ENCODE measurements around the gene ELAPOR1. TPM values are rescaled to one million over a fixed set of nuclear protein-coding genes. Genes with fewer than 3 reads are reported as not detected.

Gene ELAPOR1
- polyA plus RNA-seq, 1 donor from 2014 or later: 16.8 TPM

- no peaks in the 10 kb centered on the region for H4K20me1 ChIP-seq (ENCODE audit: insufficient read depth)
- peak overlapping the region; percentile 59 for H3K27ac ChIP-seq (ENCODE audit: low read length)
- peak overlapping the region; percentile 28 for H3K4me3 ChIP-seq (ENCODE audit: low read length)
- H3F3A ChIP-seq (ENCODE audit: insufficient read depth, low read length, poor library complexity, severe bottlenecking): no peaks in the 10 kb centered on the region
- H3K4me2 ChIP-seq (ENCODE audit: low read length): no peak overlapping the region
- TF ChIP-seq SMC3 (conservative IDR thresholded peaks at IDR 0.05; ENCODE audit: poor library complexity): no peak
- no peaks in the 10 kb centered on the region for H3K9me3 ChIP-seq (ENCODE audit: low read length)
- H3K27me3 ChIP-seq (ENCODE audit: insufficient read depth, low read depth, low read length): no peaks in the 10 kb centered on the region
- no peak overlapping the region for H2AFZ ChIP-seq (ENCODE audit: low read depth, low read length)
- no peaks in the 10 kb centered on the region for H3K9me2 ChIP-seq (ENCODE audit: insufficient read depth, low read length)
- no peaks in the 10 kb centered on the region for H3K79me2 ChIP-seq (replicated peaks; ENCODE audit: insufficient read depth, low read length)
- H3K9ac ChIP-seq (ENCODE audit: low read length): no peak overlapping the region
- no peaks in the 10 kb centered on the region for H3K36me3 ChIP-seq (ENCODE audit: insufficient read depth, low read length)
These were observed 20.5 kb downstream of the ELAPOR1 start for GRCh38 chr1:109134423-109134822.

- no peak overlapping the region for H2AFZ ChIP-seq (ENCODE audit: low read depth, low read length)
- no peaks in the 10 kb centered on the region for H3K27me3 ChIP-seq (ENCODE audit: insufficient read depth, low read depth, low read length)
- H3K36me3 ChIP-seq (ENCODE audit: insufficient read depth, low read length): no peaks in the 10 kb centered on the region
- H3K9ac ChIP-seq (ENCODE audit: low read length): no peak overlapping the region
- H3K4me2 ChIP-seq (ENCODE audit: low read length): no peak overlapping the region
- no peaks in the 10 kb centered on the region for H3F3A ChIP-seq (ENCODE audit: insufficient read depth, low read length, poor library complexity, severe bottlenecking)
- no peak for TF ChIP-seq RAD21 (conservative IDR thresholded peaks at IDR 0.05)
- no peak for TF ChIP-seq REST (IDR thresholded peaks at IDR 0.05; ENCODE audit: borderline replicate concordance)
- TF ChIP-seq TAF1 (IDR thresholded peaks at IDR 0.05; ENCODE audit: low read depth): no peak
- TF ChIP-seq SMC3 (conservative IDR thresholded peaks at IDR 0.05; ENCODE audit: poor library complexity): no peak
- TF ChIP-seq EP300 (conservative IDR thresholded peaks at IDR 0.05; ENCODE audit: poor library complexity, severe bottlenecking): no peak
- no peak for TF ChIP-seq MXI1 (conservative IDR thresholded peaks at IDR 0.05; ENCODE audit: poor library complexity, severe bottlenecking)
- TF ChIP-seq EZH2 (IDR thresholded peaks at IDR 0.05; ENCODE audit: borderline replicate concordance, insufficient read depth, low read length, poor library complexity, severe bottlenecking): no peak
- TF ChIP-seq CTCF (IDR thresholded peaks at IDR 0.05; ENCODE audit: poor library complexity, severe bottlenecking): no peak
- no peak for TF ChIP-seq POLR2AphosphoS5 (IDR thresholded peaks at IDR 0.05)
- H4K20me1 ChIP-seq (ENCODE audit: insufficient read depth): no peaks in the 10 kb centered on the region
- H3K27ac ChIP-seq (ENCODE audit: low read length): no peak overlapping the region
- no peaks in the 10 kb centered on the region for H3K79me2 ChIP-seq (replicated peaks; ENCODE audit: insufficient read depth, low read length)
- no peak overlapping the region for H3K4me3 ChIP-seq (ENCODE audit: low read length)
- no peaks in the 10 kb centered on the region for H3K9me2 ChIP-seq (ENCODE audit: insufficient read depth, low read length)
- no peaks in the 10 kb centered on the region for H3K9me3 ChIP-seq (ENCODE audit: low read length)
These were observed 22.0 kb downstream of the ELAPOR1 start for GRCh38 chr1:109135940-109136339.

- no peak for TF ChIP-seq CTCF (IDR thresholded peaks at IDR 0.05; ENCODE audit: poor library complexity, severe bottlenecking)
- no peak for TF ChIP-seq MXI1 (conservative IDR thresholded peaks at IDR 0.05; ENCODE audit: poor library complexity, severe bottlenecking)
- TF ChIP-seq EP300 (conservative IDR thresholded peaks at IDR 0.05; ENCODE audit: poor library complexity, severe bottlenecking): no peak
- no peak for TF ChIP-seq SMC3 (conservative IDR thresholded peaks at IDR 0.05; ENCODE audit: poor library complexity)
- TF ChIP-seq POLR2AphosphoS5 (IDR thresholded peaks at IDR 0.05): no peak
- no peak for TF ChIP-seq TAF1 (IDR thresholded peaks at IDR 0.05; ENCODE audit: low read depth)
- no peak for TF ChIP-seq EZH2 (IDR thresholded peaks at IDR 0.05; ENCODE audit: borderline replicate concordance, insufficient read depth, low read length, poor library complexity, severe bottlenecking)
- TF ChIP-seq RAD21 (conservative IDR thresholded peaks at IDR 0.05): no peak
- no peak for TF ChIP-seq REST (IDR thresholded peaks at IDR 0.05; ENCODE audit: borderline replicate concordance)
- no peaks in the 10 kb centered on the region for H3K36me3 ChIP-seq (ENCODE audit: insufficient read depth, low read length)
- H4K20me1 ChIP-seq (ENCODE audit: insufficient read depth): no peaks in the 10 kb centered on the region
- H3K4me3 ChIP-seq (ENCODE audit: low read length): no peak overlapping the region
- no peak overlapping the region for H3K27ac ChIP-seq (ENCODE audit: low read length)
- no peak overlapping the region for H2AFZ ChIP-seq (ENCODE audit: low read depth, low read length)
- H3K9me3 ChIP-seq (ENCODE audit: low read length): no peaks in the 10 kb centered on the region
- no peaks in the 10 kb centered on the region for H3K9me2 ChIP-seq (ENCODE audit: insufficient read depth, low read length)
- H3K9ac ChIP-seq (ENCODE audit: low read length): no peak overlapping the region
- H3K27me3 ChIP-seq (ENCODE audit: insufficient read depth, low read depth, low read length): no peaks in the 10 kb centered on the region
- no peaks in the 10 kb centered on the region for H3K79me2 ChIP-seq (replicated peaks; ENCODE audit: insufficient read depth, low read length)
- no peak overlapping the region for H3K4me2 ChIP-seq (ENCODE audit: low read length)
- no peaks in the 10 kb centered on the region for H3F3A ChIP-seq (ENCODE audit: insufficient read depth, low read length, poor library complexity, severe bottlenecking)
These were observed 22.9 kb downstream of the ELAPOR1 start for GRCh38 chr1:109136766-109137165.

All from neural cell (in vitro differentiated cells).